Esophagus muscularis mucosa (tissue), 4 donors: Measurements from ENCODE around the gene ADAD2. TPM values are rescaled to one million over a fixed set of nuclear protein-coding genes. Genes with fewer than 3 reads are reported as not detected.

Experiments
- DNase-seq: peaks from one replicate; pipeline ENCODE4 v3.0.0-alpha.2; 2017; ENCODE audit errors: extremely low spot score
- H3K27ac ChIP-seq, 4 donors: fragments of 200-600 bp; sonication (generic); replicated peaks in 1 of 4; 1 replicate in 3 of 4; 2 replicates in 1 of 4; pipeline ENCODE4 v1.5.1; 2016 to 2019; ENCODE audit warnings: mild to moderate bottlenecking in 1 of 4
- H3K27me3 ChIP-seq, 4 donors: fragments of 200-600 bp; sonication (generic); one replicate each; pipeline versions ENCODE4 v1.5.1 to v1.6.0; 2016 to 2019
- H3K36me3 ChIP-seq, 4 donors: fragments of 200-600 bp; sonication (generic); one replicate each; pipeline ENCODE4 v1.5.1; 2016 to 2019
- H3K4me1 ChIP-seq, 4 donors: fragments of 200-600 bp; sonication (generic); one replicate each; pipeline ENCODE4 v1.5.1; 2016 to 2019
- H3K4me3 ChIP-seq, 4 donors: fragments of 200-600 bp; sonication (generic); 1 replicate in 2 of 4; 2 replicates in 2 of 4; pipeline ENCODE4 v1.5.1; 2016 to 2019; ENCODE audit warnings: mild to moderate bottlenecking in 4 of 4, moderate library complexity in 1 of 4
- H3K9me3 ChIP-seq, 4 donors: fragments of 200-600 bp; sonication (generic); 1 replicate in 3 of 4; 2 replicates in 1 of 4; pipeline ENCODE4 v1.5.1; 2016 to 2019
- CTCF ChIP-seq, 3 experiments: fragments of 200-600 bp in 2 of 3; fragments of 450-650 bp in 1 of 3; sonication (generic) in 2 of 3; IDR thresholded peaks; one replicate each; pipeline ENCODE4 v1.5.1; 2017 to 2019; ENCODE audit warnings: antibody characterized with exemption in 3 of 3, mild to moderate bottlenecking in 2 of 3, moderate library complexity in 1 of 3
- EP300 ChIP-seq: sonication (generic); formaldehyde crosslinking; IDR thresholded peaks from one replicate; pipeline ENCODE4 v1.6.1; 2017; ENCODE audit warnings: antibody characterized with exemption
- POLR2A ChIP-seq: fragments of 450-650 bp; IDR thresholded peaks from one replicate; pipeline ENCODE4 v1.6.1; 2017; ENCODE audit warnings: antibody characterized with exemption, moderate library complexity, mild to moderate bottlenecking, low read depth
- POLR2AphosphoS5 ChIP-seq, 2 donors: sonication (generic); formaldehyde crosslinking; IDR thresholded peaks; one replicate each; pipeline ENCODE4 v1.6.1; 2017; ENCODE audit warnings: antibody characterized with exemption in 2 of 2
- WGBS: methylation state at CpG from one replicate; pipeline ENCODE4 v1.1.5; 2018; 5-methylcytosine and 5-hydroxymethylcytosine counted together
- intact Hi-C: fragments of 100-400 bp; cut with DNase I; formaldehyde crosslinking; loops from one replicate; pipeline ENCODE4 v1.15.1; 2023
- total RNA-seq, 4 donors: library from RNA; depleted of rRNA; stranded (reverse); fragments of >200 nt; gene quantifications; one replicate each; pipeline versions ENCODE4 v1.1.0 to v1.2.1, GENCODE V29; 2016

The ADAD2 gene
- total RNA-seq, 4 donors from 2014 or later = 0.42 to 0.83 (median 0.80) TPM; not detected in 1

- 89% methylated on average over 6 of the region's 6 CpGs for WGBS
- H3K9me3 ChIP-seq = no peaks in the 10 kb centered on the region
- no peaks in the 10 kb centered on the region for H3K4me1 ChIP-seq
- intact Hi-C loops = no loop called here
- no peak overlapping the region for H3K4me3 ChIP-seq
- TF ChIP-seq EP300 (no peak), CTCF (IDR thresholded peaks at IDR 0.05) (no peak)
- H3K36me3 ChIP-seq = no peaks in the 10 kb centered on the region
- peaks cover 0 to 21% (median 2%) of the 10 kb centered on the region in 4 donors for H3K27me3 ChIP-seq
- H3K27ac ChIP-seq = no peak overlapping the region
- no peak for DNase-seq
Measured at GRCh38 chr16:84155771-84156170, 35.2 kb upstream of the ADAD2 start.

DNA sequence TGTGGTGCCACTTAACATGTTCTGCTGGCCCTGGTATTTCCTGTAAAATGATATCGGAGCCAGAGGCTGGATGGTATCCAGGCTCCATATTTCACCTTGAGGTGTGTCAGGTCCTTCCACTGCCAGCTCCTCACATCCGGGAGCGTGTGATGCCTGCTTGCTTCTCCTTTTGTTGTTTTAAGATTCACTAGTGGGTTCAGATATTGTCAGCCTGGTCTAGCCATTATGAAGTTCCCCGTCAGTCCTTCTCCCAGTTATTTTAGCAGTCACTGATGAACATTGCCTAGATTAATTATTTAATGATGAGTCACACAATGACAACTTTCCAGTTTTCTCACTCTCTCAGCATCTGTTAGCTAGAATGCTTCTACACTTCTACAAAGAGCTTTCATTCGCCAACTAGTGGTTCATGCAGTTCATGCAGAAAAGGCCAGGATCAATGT lies 34.6 kb upstream of the ADAD2 start:
- no peaks in the 10 kb centered on the region for H3K9me3 ChIP-seq
- WGBS = 70% methylated on average over 5 of the region's 5 CpGs
- no peaks in the 10 kb centered on the region for H3K36me3 ChIP-seq
- no peak overlapping the region for H3K4me3 ChIP-seq
- intact Hi-C loops = no loop called here
- H3K27ac ChIP-seq = no peak overlapping the region
- DNase-seq = no peak
- TF ChIP-seq POLR2AphosphoS5 (IDR thresholded peaks at IDR 0.05) = no peak
- no peak for TF ChIP-seq POLR2A
- TF ChIP-seq CTCF (IDR thresholded peaks at IDR 0.05) = no peak
- TF ChIP-seq EP300 = no peak
- peaks cover 0 to 22% (median 3%) of the 10 kb centered on the region in 4 donors for H3K27me3 ChIP-seq
- no peaks in the 10 kb centered on the region for H3K4me1 ChIP-seq

DNA sequence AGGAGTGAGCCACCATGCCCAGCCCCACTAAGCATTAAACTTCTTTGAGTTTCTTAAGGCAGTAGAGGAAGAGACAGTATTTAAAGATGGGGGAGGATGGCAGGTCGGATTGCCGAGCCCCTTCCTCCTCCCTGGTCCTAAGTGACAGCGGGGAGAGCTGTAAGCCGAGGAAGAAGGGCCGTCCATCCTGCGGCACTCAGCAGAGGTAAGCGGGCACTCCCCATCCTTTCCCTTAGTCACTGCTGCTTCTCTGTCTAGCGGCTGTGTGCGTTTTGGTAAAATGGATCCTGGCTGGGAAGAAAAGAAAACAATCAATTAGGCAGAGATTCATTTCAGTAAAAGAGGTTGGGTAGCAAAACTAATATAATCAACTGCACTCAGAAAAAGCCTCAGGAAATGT lies 31.9 kb upstream of the ADAD2 start:
- no peak overlapping the region for H3K4me3 ChIP-seq
- intact Hi-C loops = no loop called here
- no peaks in the 10 kb centered on the region for H3K4me1 ChIP-seq
- no peak for DNase-seq
- no peak overlapping the region for H3K27ac ChIP-seq
- peaks cover 0 to 35% (median 5%) of the 10 kb centered on the region in 4 donors for H3K27me3 ChIP-seq
- H3K36me3 ChIP-seq = no peaks in the 10 kb centered on the region
- WGBS = 19% methylated on average over 9 of the region's 9 CpGs
- TF ChIP-seq CTCF (IDR thresholded peaks at IDR 0.05) (no peak), EP300 (no peak), POLR2A (no peak), POLR2AphosphoS5 (IDR thresholded peaks at IDR 0.05) (no peak)
- no peaks in the 10 kb centered on the region for H3K9me3 ChIP-seq

- 64% methylated on average over 1 of the region's 1 CpG for WGBS
- H3K27me3 ChIP-seq = peaks cover 0 to 35% (median 5%) of the 10 kb centered on the region in 4 donors
- H3K9me3 ChIP-seq = no peaks in the 10 kb centered on the region
- no peak for DNase-seq
- H3K27ac ChIP-seq = no peak overlapping the region
- no peak for TF ChIP-seq POLR2A
- no peak for TF ChIP-seq EP300
- no peak for TF ChIP-seq CTCF (IDR thresholded peaks at IDR 0.05)
- no peak for TF ChIP-seq POLR2AphosphoS5 (IDR thresholded peaks at IDR 0.05)
- H3K4me3 ChIP-seq = no peak overlapping the region
- H3K36me3 ChIP-seq = no peaks in the 10 kb centered on the region
- no peaks in the 10 kb centered on the region for H3K4me1 ChIP-seq
- intact Hi-C loops = no loop called here
Measured at GRCh38 chr16:84159800-84160199, 31.2 kb upstream of the ADAD2 start.

GRCh38 chr16:84161037-84161436 lies 29.9 kb upstream of the ADAD2 start:
- H3K4me3 ChIP-seq = no peak overlapping the region
- no peaks in the 10 kb centered on the region for H3K4me1 ChIP-seq
- peaks cover 0 to 32% (median 5%) of the 10 kb centered on the region in 4 donors for H3K27me3 ChIP-seq
- WGBS = 80% methylated on average over 8 of the region's 10 CpGs
- TF ChIP-seq POLR2A (no peak), CTCF (IDR thresholded peaks at IDR 0.05) (no peak), POLR2AphosphoS5 (IDR thresholded peaks at IDR 0.05) (no peak), EP300 (no peak)
- no peak overlapping the region for H3K27ac ChIP-seq
- H3K36me3 ChIP-seq = no peaks in the 10 kb centered on the region
- H3K9me3 ChIP-seq = no peaks in the 10 kb centered on the region
- intact Hi-C loops = no loop called here
- no peak for DNase-seq
